NB4 (cell line): ENCODE data around the gene DRICH1.
"Not testable (repeated sequence)": the region's sequence is repeated elsewhere in the genome, so short reads cannot be mapped to it uniquely, and the experiment has no call there.

Source experiments
- DNase-seq: peaks from one replicate; pipeline ENCODE4 v3.0.0; 2010; ENCODE audit warnings: low read depth
- H3K4me3 ChIP-seq: one replicate; pipeline ENCODE4 v1.5.1; 2011; ENCODE audit warnings: mild to moderate bottlenecking, low read depth, low read length, moderate library complexity
- MYC ChIP-seq: IDR thresholded peaks from 2 replicates; pipeline ENCODE4 v1.6.1; 2011; ENCODE audit warnings: low read depth, low read length
- POLR2A ChIP-seq: IDR thresholded peaks from 2 replicates; pipeline ENCODE4 v1.6.1; 2011; ENCODE audit warnings: mild to moderate bottlenecking; ENCODE audit not compliant: insufficient read length; ENCODE audit errors: extremely low read depth
- TF ChIP-seq, protein P1 (sequence below): IDR thresholded peaks from 2 replicates; pipeline ENCODE4 v1.6.1; 2011; ENCODE audit warnings: low read depth, low read length
- TF ChIP-seq, protein P2 (sequence below): IDR thresholded peaks from one replicate; pipeline ENCODE4 v1.5.1; 2012; ENCODE audit warnings: low read depth, low read length

The DRICH1 gene

DNA sequence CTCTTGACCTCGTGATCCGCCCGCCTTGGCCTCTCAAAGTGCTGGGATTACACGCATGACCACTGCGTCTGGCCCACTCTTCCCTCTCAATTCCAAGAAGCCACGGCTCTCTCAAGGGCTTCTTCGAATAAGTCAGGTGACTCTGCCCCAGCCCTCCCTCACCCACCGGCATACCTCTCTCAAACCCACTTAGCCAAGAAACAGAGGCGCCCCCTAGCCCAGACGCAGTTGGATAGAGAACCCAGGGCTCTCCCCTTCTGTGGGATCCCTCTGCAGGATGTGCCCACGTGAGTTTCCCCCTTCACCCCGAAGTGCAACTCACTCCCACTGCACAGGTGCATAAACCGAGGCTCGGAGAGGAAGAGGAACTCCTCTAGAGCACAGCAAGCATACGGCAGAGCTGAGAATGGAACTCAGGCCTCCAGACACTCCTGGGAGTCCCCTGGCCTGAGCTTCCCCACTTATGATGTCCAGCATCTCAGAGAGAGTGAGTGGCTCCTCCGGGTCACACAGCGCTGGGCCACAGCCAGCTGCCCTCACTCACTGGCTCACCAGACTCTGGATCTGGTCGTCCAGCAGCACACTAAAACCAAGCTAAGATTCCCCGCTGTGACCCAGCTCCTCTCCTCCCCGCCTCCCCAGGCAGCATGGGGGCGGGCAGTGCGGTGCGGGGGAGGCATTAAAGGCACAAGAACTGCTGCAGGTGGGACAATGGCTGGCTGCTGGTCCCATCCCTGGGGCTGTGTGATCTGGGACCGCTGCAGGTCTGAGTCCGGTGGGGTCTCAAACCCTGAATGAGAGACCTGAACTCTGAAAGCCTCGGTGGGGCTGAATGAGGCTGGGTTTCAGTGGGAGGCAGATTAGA is 41.9 kb upstream of the DRICH1 start:
- DNase-seq, result no peak

GRCh38 chr22:23673050-23673620 is 41.0 kb upstream of the DRICH1 start:
- TF ChIP-seq, protein P1, sequence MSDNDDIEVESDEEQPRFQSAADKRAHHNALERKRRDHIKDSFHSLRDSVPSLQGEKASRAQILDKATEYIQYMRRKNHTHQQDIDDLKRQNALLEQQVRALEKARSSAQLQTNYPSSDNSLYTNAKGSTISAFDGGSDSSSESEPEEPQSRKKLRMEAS, result no peak
- TF ChIP-seq MYC (no peak), POLR2A (no peak)
- TF ChIP-seq, protein P2, sequence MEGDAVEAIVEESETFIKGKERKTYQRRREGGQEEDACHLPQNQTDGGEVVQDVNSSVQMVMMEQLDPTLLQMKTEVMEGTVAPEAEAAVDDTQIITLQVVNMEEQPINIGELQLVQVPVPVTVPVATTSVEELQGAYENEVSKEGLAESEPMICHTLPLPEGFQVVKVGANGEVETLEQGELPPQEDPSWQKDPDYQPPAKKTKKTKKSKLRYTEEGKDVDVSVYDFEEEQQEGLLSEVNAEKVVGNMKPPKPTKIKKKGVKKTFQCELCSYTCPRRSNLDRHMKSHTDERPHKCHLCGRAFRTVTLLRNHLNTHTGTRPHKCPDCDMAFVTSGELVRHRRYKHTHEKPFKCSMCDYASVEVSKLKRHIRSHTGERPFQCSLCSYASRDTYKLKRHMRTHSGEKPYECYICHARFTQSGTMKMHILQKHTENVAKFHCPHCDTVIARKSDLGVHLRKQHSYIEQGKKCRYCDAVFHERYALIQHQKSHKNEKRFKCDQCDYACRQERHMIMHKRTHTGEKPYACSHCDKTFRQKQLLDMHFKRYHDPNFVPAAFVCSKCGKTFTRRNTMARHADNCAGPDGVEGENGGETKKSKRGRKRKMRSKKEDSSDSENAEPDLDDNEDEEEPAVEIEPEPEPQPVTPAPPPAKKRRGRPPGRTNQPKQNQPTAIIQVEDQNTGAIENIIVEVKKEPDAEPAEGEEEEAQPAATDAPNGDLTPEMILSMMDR, result no peak
- DNase-seq, result no peak
- no peak overlapping the region for H3K4me3 ChIP-seq

More for the DNA sequence above, 41.9 kb upstream of the DRICH1 start:
- TF ChIP-seq, protein P1, result no peak
- TF ChIP-seq MYC (no peak), POLR2A (no peak)
- TF ChIP-seq, protein P2, result no peak
- no peak overlapping the region for H3K4me3 ChIP-seq

- H3K4me3 ChIP-seq, DNase-seq: not testable (repeated sequence)
Measured at GRCh38 chr22:23672307-23673049, 40.4 kb upstream of the DRICH1 start.

DNA sequence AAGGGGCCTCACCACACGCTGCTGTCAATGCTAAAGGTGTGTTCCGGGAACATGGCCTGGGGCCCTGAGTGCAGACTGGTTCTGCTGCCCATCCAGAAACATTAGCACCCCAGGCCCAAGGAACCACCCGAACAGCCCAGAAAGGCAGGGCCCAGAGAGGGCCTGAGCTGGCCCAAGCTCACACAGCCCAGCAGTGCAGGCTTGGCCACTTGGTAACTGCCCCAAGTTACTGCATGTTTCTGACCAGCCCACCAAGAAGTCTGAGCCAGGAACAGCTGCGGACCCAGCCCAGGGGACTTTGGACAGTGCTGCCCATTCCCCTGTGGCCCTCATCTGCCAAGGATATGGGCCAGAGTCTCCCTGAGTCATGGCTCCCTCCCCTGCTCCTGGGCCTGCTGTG is 39.3 kb upstream of the DRICH1 start:
- DNase-seq, H3K4me3 ChIP-seq: not testable (repeated sequence)

DNA sequence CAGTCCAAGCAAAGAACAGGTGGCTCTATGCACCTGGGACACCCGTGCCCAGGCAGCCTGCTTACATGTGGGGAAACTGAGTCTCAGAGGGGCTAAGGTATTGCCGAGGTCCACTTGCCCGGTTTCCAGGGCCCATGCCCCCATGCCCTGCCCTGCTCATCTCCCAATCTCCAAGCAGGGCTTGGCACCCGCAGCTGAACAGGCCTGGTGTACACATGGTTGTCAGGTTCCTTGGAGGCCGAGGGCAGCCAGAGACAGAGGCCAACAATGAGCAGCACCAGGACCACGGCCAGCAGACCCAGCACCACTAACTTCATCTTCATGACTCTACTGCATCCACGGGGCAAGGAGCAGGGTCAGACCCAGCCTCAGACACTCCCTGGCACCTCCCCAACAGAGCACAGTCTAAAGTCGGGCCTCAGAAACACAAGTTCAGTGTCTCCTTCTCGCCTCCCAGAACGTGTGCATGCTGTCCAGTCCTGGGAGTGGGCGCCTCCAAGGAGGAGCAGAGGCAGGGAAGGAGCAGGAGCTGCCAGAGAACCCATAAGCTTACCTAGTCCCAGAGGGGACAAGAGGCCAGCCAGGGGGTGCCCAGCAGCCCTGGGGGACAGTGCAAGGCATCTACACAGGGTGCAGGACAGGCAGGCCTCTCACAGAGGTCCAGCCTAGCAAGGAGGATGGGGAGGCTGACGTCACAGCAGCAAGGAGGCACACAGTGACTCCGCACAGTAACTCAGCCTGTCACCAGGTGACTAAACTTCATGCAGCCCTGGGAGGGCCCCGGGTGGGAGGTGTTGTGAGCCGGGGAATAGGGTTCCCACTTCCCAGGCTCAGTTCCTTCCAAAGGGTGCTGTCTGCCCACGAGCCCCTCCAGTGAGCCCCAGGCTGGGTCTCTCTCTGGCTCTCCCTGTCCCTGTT is 38.5 kb upstream of the DRICH1 start:
- H3K4me3 ChIP-seq, result no peak overlapping the region
- DNase-seq, result no peak
- TF ChIP-seq, protein P1, result no peak
- TF ChIP-seq POLR2A (no peak), MYC (no peak)
- TF ChIP-seq, protein P2, result no peak

DNA sequence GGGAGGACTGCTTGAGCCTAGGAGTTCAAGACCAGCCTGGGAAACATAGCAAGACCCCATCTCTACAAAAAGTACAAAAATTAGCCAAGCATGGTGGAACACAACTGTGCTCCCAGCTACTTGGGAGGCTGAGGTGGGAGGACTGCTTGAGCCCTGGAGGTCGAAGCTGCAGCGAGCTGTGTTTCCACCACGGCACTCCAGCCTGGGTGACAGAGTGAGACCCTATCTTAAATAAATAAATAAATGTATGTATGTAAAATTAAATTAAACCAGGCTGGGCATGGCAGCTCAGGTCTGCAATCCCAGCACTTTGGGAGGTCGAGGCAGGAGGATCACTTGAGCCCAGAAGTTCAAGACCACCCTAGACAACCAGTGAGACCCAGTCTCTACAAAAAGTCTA is 28.3 kb upstream of the DRICH1 start:
- DNase-seq, H3K4me3 ChIP-seq: not testable (repeated sequence)

GRCh38 chr22:23657727-23658126 is 25.6 kb upstream of the DRICH1 start:
- TF ChIP-seq, protein P2, result no peak
- TF ChIP-seq, protein P1, result no peak
- TF ChIP-seq MYC (no peak), POLR2A (no peak)
- no peak for DNase-seq
- no peak overlapping the region for H3K4me3 ChIP-seq
